Hepatocyte (in vitro differentiated cells): ENCODE data around the gene CARMIL3.

Experiments used
- CTCF ChIP-seq: fragments of 200-600 bp; sonication (generic); IDR thresholded peaks from 2 replicates; pipeline ENCODE4 v1.5.1; 2016; ENCODE audit warnings: antibody characterized with exemption, mild to moderate bottlenecking; ENCODE audit not compliant: poor library complexity
- EZH2 ChIP-seq: fragments of 200-600 bp; sonication (generic); IDR thresholded peaks from 2 replicates; pipeline ENCODE4 v1.6.1; 2016; ENCODE audit warnings: antibody characterized with exemption, mild to moderate bottlenecking, borderline replicate concordance
- EZH2phosphoT487 ChIP-seq: fragments of 200-600 bp; sonication (generic); IDR thresholded peaks from one replicate; pipeline ENCODE4 v1.6.1; 2018; ENCODE audit warnings: antibody characterized with exemption, mild to moderate bottlenecking, low read depth, moderate library complexity; ENCODE audit not compliant: unreplicated experiment, severe bottlenecking

- no peak for TF ChIP-seq CTCF
- no peak for TF ChIP-seq EZH2
- no peak for TF ChIP-seq EZH2phosphoT487
These were observed 51.6 kb downstream of the CARMIL3 start for GRCh38 chr14:24103451-24103850.
